Psoas muscle (tissue), 8 donors: Measurements from ENCODE around the gene PRKCA. TPM values are rescaled to one million over a fixed set of nuclear protein-coding genes. Genes with fewer than 3 reads are reported as not detected.
A peak's percentile ranks its signal among the peaks of the same experiment; 100 is the strongest.

ENCODE experiments used
- ATAC-seq, 4 donors: fragments of 200-7000 bp; cut with Tn5 transposase; one replicate each; pipeline ENCODE4 v1.9.1; 2020; ENCODE audit warnings: moderate library complexity in 3 of 4, mild to moderate bottlenecking in 2 of 4
- DNase-seq, 2 donors: peaks; one replicate each; pipeline ENCODE4 v3.0.0-alpha.2; 2020
- H3K27ac ChIP-seq: fragments of 200-600 bp; one replicate; pipeline ENCODE4 v1.8.0; 2022
- H3K27me3 ChIP-seq, 3 donors: fragments of 200-600 bp in 1 of 3; one replicate each; pipeline versions ENCODE4 v1.6.1 to v1.8.0; 2013 to 2022; ENCODE audit warnings: low read length in 2 of 3, mild to moderate bottlenecking in 2 of 3, moderate library complexity in 1 of 3; ENCODE audit not compliant: insufficient read depth in 3 of 3
- H3K36me3 ChIP-seq, 2 donors: fragments of 200-600 bp in 1 of 2; one replicate each; pipeline versions ENCODE4 v1.6.1 to v1.8.0; 2013 to 2022; ENCODE audit warnings: low read depth in 1 of 2, mild to moderate bottlenecking in 1 of 2, moderate library complexity in 1 of 2; ENCODE audit not compliant: insufficient read depth in 1 of 2
- H3K4me1 ChIP-seq: fragments of 200-600 bp; one replicate; pipeline ENCODE4 v1.8.0; 2022
- H3K4me3 ChIP-seq: fragments of 200-600 bp; one replicate; pipeline ENCODE4 v1.8.0; 2022; ENCODE audit warnings: mild to moderate bottlenecking
- H3K9me3 ChIP-seq: fragments of 200-600 bp; one replicate; pipeline ENCODE4 v1.8.0; 2022
- CTCF ChIP-seq: fragments of 200-600 bp; IDR thresholded peaks from one replicate; pipeline ENCODE4 v1.8.0; 2022; ENCODE audit warnings: antibody characterized with exemption
- WGBS, 3 donors: extraction: QIAGEN DNeasy Blood & Tissue Kit; methylation state at CpG; one replicate each; pipeline versions ENCODE4 v1.1.6 to v1.1.7; 2013; 5-methylcytosine and 5-hydroxymethylcytosine counted together
- intact Hi-C, 2 donors: fragments of 100-400 bp; cut with DNase I; formaldehyde crosslinking; loops; one replicate each; pipeline versions ENCODE4 v1.11.0 to v1.14.2; 2022
- polyA plus RNA-seq, 3 donors: library from polyadenylated mRNA; stranded (reverse); fragments of 200-250 nt; gene quantifications; one replicate each; pipeline ENCODE4 v1.2.3, GENCODE V29; 2013
- total RNA-seq, 4 donors: library from RNA; stranded (reverse); fragmentation: NEBNext Ultra II Directional in 2 of 4; extraction: Animal tissue kit (Norgen Biotek cat#: 25700) in 2 of 4; gene quantifications; one replicate each; pipeline versions ENCODE4 v1.2.1 to v1.2.4, GENCODE V29; 2021 to 2023
- donor health status: healthy with polysubstance abuse.
- donor health status: DM: no; HTN: no; CAD: no; lungs with moderate emphysema.
- donor health status: Bipolar disorder and iron deficiency.
- donor health status: healthy.
- donor health status: DM: yes; HTN: yes; CAD: no.
- donor health status: DM: no; HTN: no; CAD: no.
- donor health status: DM: no; HTN: no; CAD: no.
- donor health status: DM: yes; HTN: yes; CAD: no.

The PRKCA gene
- total and polyA plus RNA-seq, 7 donors: 0.35 to 15.5 (median 8.2) TPM

GRCh38 chr17:66725956-66726355 is 423.5 kb downstream of the PRKCA start:
- ATAC-seq (no peak), DNase-seq (no peak)
- Histone ChIP-seq H3K9me3 (no peaks in the 10 kb centered on the region), H3K4me1 (no peaks in the 10 kb centered on the region), H3K27ac (no peak overlapping the region), H3K4me3 (no peak overlapping the region), H3K36me3 (no peaks in the 10 kb centered on the region), H3K27me3 (no peaks in the 10 kb centered on the region)
- intact Hi-C loops: loop anchor here (1.0 to 10.0 kb wide), 4 partner anchors 10 to 439 kb away; no protein-coding TSS in a partner anchor
- TF ChIP-seq CTCF: no peak
- WGBS, 3 donors: 93 to 95% (median 95%) methylated on average over 10 of the region's 10 CpGs

- intact Hi-C loops: loop anchor here (1.0 to 10.0 kb wide), 4 partner anchors 10 to 438 kb away; no protein-coding TSS in a partner anchor
- TF ChIP-seq CTCF: no peak
- no peaks in the 10 kb centered on the region for H3K27me3 ChIP-seq
- ATAC-seq (no peak), DNase-seq (no peak)
- no peak overlapping the region for H3K4me3 ChIP-seq
- H3K4me1 ChIP-seq: no peaks in the 10 kb centered on the region
- 90 to 95% (median 95%) methylated on average over 12 of the region's 12 CpGs for WGBS, 3 donors
- no peaks in the 10 kb centered on the region for H3K36me3 ChIP-seq
- no peak overlapping the region for H3K27ac ChIP-seq
- H3K9me3 ChIP-seq: no peaks in the 10 kb centered on the region
Measured at GRCh38 chr17:66726371-66726770, 424.0 kb downstream of the PRKCA start.

GRCh38 chr17:66726846-66727245 is 424.4 kb downstream of the PRKCA start:
- Histone ChIP-seq H3K27ac (no peak overlapping the region), H3K27me3 (no peaks in the 10 kb centered on the region), H3K36me3 (no peaks in the 10 kb centered on the region), H3K9me3 (no peaks in the 10 kb centered on the region), H3K4me1 (no peaks in the 10 kb centered on the region), H3K4me3 (no peak overlapping the region)
- TF ChIP-seq CTCF: no peak
- ATAC-seq (no peak), DNase-seq (no peak)
- WGBS, 3 donors: 84 to 85% (median 84%) methylated on average over 11 of the region's 11 CpGs
- intact Hi-C loops: loop anchor here (1.0 to 10.0 kb wide), 4 partner anchors 11 to 438 kb away; no protein-coding TSS in a partner anchor

GRCh38 chr17:66727634-66728570 is 425.5 kb downstream of the PRKCA start:
- intact Hi-C loops: loop anchor here (1.0 to 10.0 kb wide), 4 partner anchors 174 to 437 kb away; no protein-coding TSS in a partner anchor
- DNase-seq (peak; percentile 45 to 72), ATAC-seq (peak; percentile 67 to 83 (median 70))
- Histone ChIP-seq H3K9me3 (no peaks in the 10 kb centered on the region), H3K4me3 (no peak overlapping the region), H3K27ac (no peak overlapping the region), H3K27me3 (no peaks in the 10 kb centered on the region), H3K4me1 (no peaks in the 10 kb centered on the region), H3K36me3 (no peaks in the 10 kb centered on the region)
- peak; percentile 50 for TF ChIP-seq CTCF
- WGBS, 3 donors: 44 to 49% (median 49%) methylated on average over 17 of the region's 17 CpGs
